WTC11 (cell line): ENCODE measurements around the gene PNO1. TPM values are rescaled to one million over a fixed set of nuclear protein-coding genes. Genes with fewer than 3 reads are reported as not detected.

ENCODE experiments used
- ATAC-seq: fragments of 200-7000 bp; cut with Tn5 transposase; 2 replicates; pipeline ENCODE4 v1.10.0; 2021; ENCODE audit warnings: mild to moderate bottlenecking, moderate library complexity
- CTCF ChIA-PET: fragments of 300-600 bp; sonication (Branson Sonifier 250); formaldehyde crosslinking; loops from one replicate; lab custom pipeline; 2021; ENCODE audit warnings: antibody characterized with exemption; lab: Charles Lee
- POLR2A ChIA-PET: fragments of 350-600 bp; sonication (Branson Sonifier 250); formaldehyde crosslinking; loops from one replicate; lab custom pipeline; 2021; ENCODE audit warnings: antibody characterized with exemption; lab: Charles Lee
- DNase-seq: peaks from one replicate; pipeline ENCODE4 v3.0.0; 2021; ENCODE audit warnings: low spot score
- H3K27ac Mint-ChIP-seq: 2 replicates; pipeline ENCODE4 v1.8.0; 2021; ENCODE audit warnings: mixed read lengths
- H3K27me3 Mint-ChIP-seq: 2 replicates; pipeline ENCODE4 v1.8.0; 2021; ENCODE audit warnings: low read depth, mild to moderate bottlenecking, moderate library complexity, mixed read lengths
- H3K36me3 Mint-ChIP-seq: 2 replicates; pipeline ENCODE4 v1.8.0; 2021; ENCODE audit warnings: mixed read lengths
- H3K4me1 Mint-ChIP-seq: 2 replicates; pipeline ENCODE4 v1.8.0; 2022; ENCODE audit warnings: mixed read lengths
- H3K4me3 Mint-ChIP-seq: 2 replicates; pipeline ENCODE4 v1.8.0; 2021; ENCODE audit warnings: mild to moderate bottlenecking, moderate library complexity, mixed read lengths
- H3K9me3 Mint-ChIP-seq: 2 replicates; pipeline ENCODE4 v1.8.0; 2021; ENCODE audit warnings: mixed read lengths
- CREM ChIP-seq: sonication (generic); formaldehyde crosslinking; IDR thresholded peaks from 2 replicates; pipeline ENCODE4 v1.8.1; 2022; ENCODE audit warnings: mild to moderate bottlenecking, missing genetic modification reagents, moderate library complexity
- E2F5 ChIP-seq: sonication (generic); formaldehyde crosslinking; IDR thresholded peaks from 2 replicates; pipeline ENCODE4 v1.8.1; 2022; ENCODE audit warnings: mild to moderate bottlenecking, moderate library complexity, missing genetic modification reagents
- FOXP1 ChIP-seq: sonication (generic); formaldehyde crosslinking; IDR thresholded peaks from 2 replicates; pipeline ENCODE4 v1.8.0; 2022; ENCODE audit warnings: missing genetic modification reagents, mild to moderate bottlenecking, moderate library complexity, borderline replicate concordance
- FOXP4 ChIP-seq: sonication (generic); formaldehyde crosslinking; IDR thresholded peaks from 2 replicates; pipeline ENCODE4 v1.8.0; 2022; ENCODE audit warnings: mild to moderate bottlenecking, missing genetic modification reagents
- JUN ChIP-seq: sonication (generic); formaldehyde crosslinking; IDR thresholded peaks from 2 replicates; pipeline ENCODE4 v1.8.0; 2023; ENCODE audit warnings: mild to moderate bottlenecking, missing genetic modification reagents
- NFE2L1 ChIP-seq: sonication (generic); formaldehyde crosslinking; IDR thresholded peaks from 2 replicates; pipeline ENCODE4 v1.8.1; 2023; ENCODE audit warnings: missing genetic modification reagents
- PRDM15 ChIP-seq: sonication (generic); formaldehyde crosslinking; IDR thresholded peaks from 2 replicates; pipeline ENCODE4 v1.8.0; 2022; ENCODE audit warnings: missing genetic modification reagents
- SOX15 ChIP-seq: fragments of 250-450 bp; sonication (Bioruptor Pico); IDR thresholded peaks from 2 replicates; pipeline ENCODE4 v1.9.0; 2021; ENCODE audit warnings: mild to moderate bottlenecking
- ZBTB21 ChIP-seq: sonication (generic); formaldehyde crosslinking; IDR thresholded peaks from 2 replicates; pipeline ENCODE4 v1.8.1; 2023; ENCODE audit warnings: mild to moderate bottlenecking, missing genetic modification reagents, borderline replicate concordance
- ZNF121 ChIP-seq: sonication (generic); formaldehyde crosslinking; IDR thresholded peaks from 2 replicates; pipeline ENCODE4 v1.8.0; 2023; ENCODE audit warnings: missing genetic modification reagents
- ZNF281 ChIP-seq: sonication (generic); formaldehyde crosslinking; IDR thresholded peaks from 2 replicates; pipeline ENCODE4 v1.8.0; 2023; ENCODE audit warnings: mild to moderate bottlenecking, missing genetic modification reagents
- ZNF416 ChIP-seq: fragments of 250-450 bp; sonication (Bioruptor Pico); IDR thresholded peaks from 2 replicates; pipeline ENCODE4 v1.9.0; 2021; ENCODE audit warnings: mild to moderate bottlenecking, inconsistent platforms
- ZNF532 ChIP-seq: fragments of 250-450 bp; sonication (Bioruptor Pico); IDR thresholded peaks from 2 replicates; pipeline ENCODE4 v1.9.0; 2021; ENCODE audit warnings: mild to moderate bottlenecking, borderline replicate concordance
- total RNA-seq: library from RNA; stranded (reverse); gene quantifications from 3 replicates; pipeline ENCODE4 v1.2.3, GENCODE V29; 2021

The PNO1 gene
- total RNA-seq, 1 experiment from 2014 or later, result 24.0 TPM

- POLR2A ChIA-PET, result no interaction called here
- CTCF ChIA-PET, result interaction anchor here (0.7 to 1.8 kb wide), 2 partner anchors 43 to 99 kb away, joined by 3 to 5 read pairs; no protein-coding TSS in a partner anchor
- no peak for DNase-seq
- TF ChIP-seq CREM (CRISPR knock-in tag) (no peak), SOX15 (no peak), ZBTB21 (CRISPR knock-in tag) (no peak), PRDM15 (CRISPR knock-in tag) (no peak), ZNF121 (CRISPR knock-in tag) (no peak), ZNF281 (CRISPR knock-in tag) (no peak), ZNF532 (CRISPR knock-in tag) (no peak), NFE2L1 (no peak), JUN (CRISPR knock-in tag) (no peak)
- TF ChIP-seq, all 79 proteins: peak for 0
- H3K27me3 Mint-ChIP-seq, result no peaks in the 10 kb centered on the region
- H3K4me3 Mint-ChIP-seq, result no peak overlapping the region
- H3K36me3 Mint-ChIP-seq, result no peaks in the 10 kb centered on the region
- no peak overlapping the region for H3K27ac Mint-ChIP-seq
- no peaks in the 10 kb centered on the region for H3K9me3 Mint-ChIP-seq
- peaks cover 15% of the 10 kb centered on the region for H3K4me1 Mint-ChIP-seq
- ATAC-seq, result no peak
Observed at GRCh38 chr2:68193144-68193543, 35.5 kb downstream of the PNO1 start.

GRCh38 chr2:68193787-68194372 lies 36.2 kb downstream of the PNO1 start:
- CTCF ChIA-PET, result interaction anchor here (0.7 kb wide), 1 partner anchor 42 kb away, joined by 3 read pairs; no protein-coding TSS in a partner anchor
- POLR2A ChIA-PET, result no interaction called here
- H3K9me3 Mint-ChIP-seq, result no peaks in the 10 kb centered on the region

More at GRCh38 chr2:68193787-68194372, 36.2 kb downstream of the PNO1 start:
- DNase-seq, result no peak
- TF ChIP-seq E2F5 (CRISPR knock-in tag) (no peak), FOXP4 (CRISPR knock-in tag) (no peak), FOXP1 (CRISPR knock-in tag) (no peak), ZNF416 (CRISPR knock-in tag) (no peak)
- no peak for ATAC-seq
- no peak overlapping the region for H3K4me3 Mint-ChIP-seq
- peaks cover 15% of the 10 kb centered on the region for H3K4me1 Mint-ChIP-seq
- H3K36me3 Mint-ChIP-seq, result no peaks in the 10 kb centered on the region
- no peak overlapping the region for H3K27ac Mint-ChIP-seq
- no peaks in the 10 kb centered on the region for H3K27me3 Mint-ChIP-seq
